ENCODE data around the gene TBC1D23.
A peak's percentile ranks its signal among the peaks of the same experiment; 100 is the strongest.
"Not testable (repeated sequence)": the region's sequence is repeated elsewhere in the genome, so short reads cannot be mapped to it uniquely, and the experiment has no call there.

The TBC1D23 gene

GRCh38 chr3:100252001-100252400 lies 8.8 kb upstream of the TBC1D23 start:
- no peak for DNase-seq (ENCODE audit: low read depth, low spot score)
- no peak overlapping the region for H3K4me3 ChIP-seq (ENCODE audit: low read length)

- DNase-seq (ENCODE audit: low read depth, low spot score) = peak; percentile 58
- no peak overlapping the region for H3K4me3 ChIP-seq (ENCODE audit: low read length)
These were observed 6.5 kb upstream of the TBC1D23 start for GRCh38 chr3:100254168-100254777.

GRCh38 chr3:100256731-100257151 lies 4.1 kb upstream of the TBC1D23 start:
- DNase-seq (ENCODE audit: low read depth, low spot score) = no peak
- H3K4me3 ChIP-seq (ENCODE audit: low read length) = no peak overlapping the region

GRCh38 chr3:100257586-100257985 lies 3.2 kb upstream of the TBC1D23 start:
- no peak overlapping the region for H3K4me3 ChIP-seq (ENCODE audit: low read length)
- DNase-seq (ENCODE audit: low read depth, low spot score) = peak; percentile 78

- peak overlapping the region; percentile 93 for H3K4me3 ChIP-seq (ENCODE audit: low read length)
These were observed 609 bp upstream of the TBC1D23 start for GRCh38 chr3:100260081-100260684.

GRCh38 chr3:100261485-100261903 lies 702 bp downstream of the TBC1D23 start:
- no peak for DNase-seq (ENCODE audit: low read depth, low spot score)
- H3K4me3 ChIP-seq (ENCODE audit: low read length) = peak overlapping the region; percentile 93

More at GRCh38 chr3:100260081-100260684, 609 bp upstream of the TBC1D23 start:
- no peak for DNase-seq (ENCODE audit: low read depth, low spot score)

- not testable (repeated sequence) for DNase-seq (ENCODE audit: low read depth, low spot score); H3K4me3 ChIP-seq (ENCODE audit: low read length)
These were observed 2.1 kb downstream of the TBC1D23 start for GRCh38 chr3:100262925-100263324.

- no peak for DNase-seq (ENCODE audit: low read depth, low spot score)
- H3K4me3 ChIP-seq (ENCODE audit: low read length) = no peak overlapping the region
These were observed 2.8 kb downstream of the TBC1D23 start for GRCh38 chr3:100263583-100263982.

GRCh38 chr3:100264242-100264641 lies 3.5 kb downstream of the TBC1D23 start:
- no peak for DNase-seq (ENCODE audit: low read depth, low spot score)
- H3K4me3 ChIP-seq (ENCODE audit: low read length) = no peak overlapping the region

GRCh38 chr3:100265016-100265415 lies 4.2 kb downstream of the TBC1D23 start:
- DNase-seq (ENCODE audit: low read depth, low spot score) = no peak
- H3K4me3 ChIP-seq (ENCODE audit: low read length) = no peak overlapping the region

- no peak for DNase-seq (ENCODE audit: low read depth, low spot score)
- no peak overlapping the region for H3K4me3 ChIP-seq (ENCODE audit: low read length)
These were observed 5.7 kb downstream of the TBC1D23 start for GRCh38 chr3:100266531-100266930.

- DNase-seq (ENCODE audit: low read depth, low spot score) = no peak
- H3K4me3 ChIP-seq (ENCODE audit: low read length) = no peak overlapping the region
These were observed 7.4 kb downstream of the TBC1D23 start for GRCh38 chr3:100268156-100268555.

- no peak overlapping the region for H3K4me3 ChIP-seq (ENCODE audit: low read length)
- no peak for DNase-seq (ENCODE audit: low read depth, low spot score)
These were observed 8.2 kb downstream of the TBC1D23 start for GRCh38 chr3:100269001-100269400.

- no peak for DNase-seq (ENCODE audit: low read depth, low spot score)
These were observed 8.8 kb downstream of the TBC1D23 start for GRCh38 chr3:100269410-100270214.

GRCh38 chr3:100270215-100270583 lies 9.4 kb downstream of the TBC1D23 start:
- no peak overlapping the region for H3K4me3 ChIP-seq (ENCODE audit: low read length)
- no peak for DNase-seq (ENCODE audit: low read depth, low spot score)

More at GRCh38 chr3:100269410-100270214, 8.8 kb downstream of the TBC1D23 start:
- H3K4me3 ChIP-seq (ENCODE audit: low read length) = no peak overlapping the region

GRCh38 chr3:100271522-100271921 lies 10.7 kb downstream of the TBC1D23 start:
- no peak overlapping the region for H3K4me3 ChIP-seq (ENCODE audit: low read length)
- no peak for DNase-seq (ENCODE audit: low read depth, low spot score)

- not testable (repeated sequence) for H3K4me3 ChIP-seq (ENCODE audit: low read length)
These were observed 12.2 kb downstream of the TBC1D23 start for GRCh38 chr3:100272797-100273611.

GRCh38 chr3:100274361-100274760 lies 13.6 kb downstream of the TBC1D23 start:
- H3K4me3 ChIP-seq (ENCODE audit: low read length) = no peak overlapping the region
- DNase-seq (ENCODE audit: low read depth, low spot score) = no peak

More at GRCh38 chr3:100272797-100273611, 12.2 kb downstream of the TBC1D23 start:
- DNase-seq (ENCODE audit: low read depth, low spot score) = not testable (repeated sequence)

GRCh38 chr3:100277255-100277800 lies 16.5 kb downstream of the TBC1D23 start:
- DNase-seq (ENCODE audit: low read depth, low spot score) = no peak
- no peak overlapping the region for H3K4me3 ChIP-seq (ENCODE audit: low read length)

All from Jurkat, Clone E6-1 (cell line).